NCI-H1694 (cell line): ENCODE results near the gene PKP3.
"Not testable (repeated sequence)": the region's sequence is repeated elsewhere in the genome, so short reads cannot be mapped to it uniquely, and the experiment has no call there.

ENCODE experiments used
- DNase-seq: peaks from one replicate; lab custom pipeline; 2025; lab: John Stamatoyannopoulos, UW

PKP3 gene

GRCh38 chr11:394034-394857 lies at the start of gene PKP3:
Gene PKP3, plus strand, starts transcription at chr11:394209. Its CDS starts 84 bp downstream, at chr11:394293.
- no peak for DNase-seq

DNA sequence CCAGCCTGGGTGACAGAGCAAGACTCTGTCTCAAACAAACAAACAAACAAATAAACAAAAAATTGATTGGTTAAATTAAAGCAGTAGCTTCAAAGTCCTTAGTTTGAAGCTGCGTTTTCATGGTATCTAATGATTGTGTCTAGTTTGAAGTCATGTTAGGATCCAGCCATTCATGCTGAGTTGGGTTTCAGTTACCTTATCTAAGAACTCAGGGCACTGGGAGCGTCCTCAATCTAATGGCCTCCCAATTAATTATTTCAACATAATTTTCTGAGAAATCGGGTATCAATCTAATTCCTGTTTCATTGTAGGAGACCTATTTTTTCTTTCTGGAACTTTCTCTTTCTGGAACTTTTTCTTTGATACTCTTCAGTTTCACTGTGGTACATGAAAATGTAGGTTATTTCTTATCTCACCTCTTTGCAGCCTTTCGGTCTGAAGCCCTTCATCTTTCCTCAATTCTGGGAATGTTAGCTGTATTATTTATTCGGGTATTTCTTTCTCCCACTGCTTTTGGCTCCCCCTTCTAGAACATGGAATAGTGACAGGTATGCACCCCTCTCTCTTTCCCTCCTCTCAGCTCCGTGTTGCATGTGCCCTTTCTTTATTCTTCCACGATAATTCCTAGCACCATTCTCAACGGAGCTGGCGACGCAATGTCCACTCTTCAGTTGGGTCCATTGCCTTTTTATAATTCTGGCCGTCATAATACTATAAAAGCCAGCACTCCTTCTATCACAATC lies 49.0 kb upstream of the PKP3 start:
- DNase-seq: no peak

GRCh38 chr11:346529-346928 lies 47.5 kb upstream of the PKP3 start:
- DNase-seq: no peak

- DNase-seq: not testable (repeated sequence)
Observed at GRCh38 chr11:349270-349954, 44.6 kb upstream of the PKP3 start.

DNA sequence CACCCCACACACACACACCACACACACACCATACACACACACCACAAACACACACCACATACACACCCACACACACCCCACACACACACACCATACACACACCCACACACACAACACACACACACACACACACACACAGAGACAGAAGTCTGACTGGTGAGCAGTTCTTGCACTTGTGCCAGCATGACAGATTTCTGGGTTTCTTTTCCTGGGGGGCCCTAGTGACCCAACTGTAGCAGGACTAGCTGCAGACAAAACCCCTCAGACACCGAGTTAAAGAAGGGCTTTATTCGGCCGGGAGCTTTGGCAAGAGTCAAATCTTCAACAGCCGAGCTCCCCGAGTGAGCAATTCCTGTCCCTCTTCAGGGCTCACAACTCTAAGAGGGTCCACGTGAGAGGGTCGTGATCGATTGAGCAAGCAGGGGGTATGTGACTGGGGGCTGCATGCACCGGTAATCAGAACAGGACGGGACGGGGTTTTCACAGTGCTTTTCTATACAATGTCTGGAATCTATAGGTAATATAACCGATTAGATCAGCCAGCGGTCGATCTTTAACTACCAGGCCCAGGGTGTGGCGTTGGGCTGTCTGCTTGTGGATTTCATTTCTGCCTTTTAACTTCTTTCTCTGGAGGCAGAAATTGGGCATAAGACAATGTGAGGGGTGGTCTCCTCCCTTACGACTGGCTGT lies 43.8 kb upstream of the PKP3 start:
- not testable (repeated sequence) for DNase-seq

GRCh38 chr11:350723-351255 lies 43.2 kb upstream of the PKP3 start:
- DNase-seq: no peak

GRCh38 chr11:351411-351810 lies 42.6 kb upstream of the PKP3 start:
- no peak for DNase-seq

DNA sequence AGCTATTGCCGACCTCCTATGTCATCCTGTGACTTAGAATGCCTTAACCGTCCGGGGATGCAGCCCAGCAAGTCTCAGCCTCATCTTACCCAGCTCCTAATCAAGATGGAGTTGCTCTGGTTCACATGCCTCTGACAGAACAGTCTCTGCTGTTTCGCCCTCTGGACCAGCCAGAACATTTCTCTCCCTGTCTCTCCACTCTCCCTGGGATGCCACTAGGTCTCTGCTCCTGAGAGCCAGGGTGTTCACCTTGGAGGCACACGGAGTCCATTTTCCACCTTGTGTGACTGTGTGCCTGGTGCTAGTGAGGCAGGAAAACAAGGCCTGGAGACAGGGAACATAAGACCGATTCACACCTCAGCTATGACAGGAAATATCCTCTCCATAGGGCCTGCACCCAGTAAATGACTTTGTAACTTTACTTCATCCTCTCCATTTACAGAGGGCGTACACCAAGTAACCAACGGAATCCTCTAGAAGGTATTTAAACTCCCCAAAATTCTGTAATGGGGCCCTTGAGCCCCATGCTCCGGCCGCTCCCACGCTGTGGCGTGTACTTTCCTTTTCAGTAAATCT lies 41.5 kb upstream of the PKP3 start:
- DNase-seq: no peak

DNA sequence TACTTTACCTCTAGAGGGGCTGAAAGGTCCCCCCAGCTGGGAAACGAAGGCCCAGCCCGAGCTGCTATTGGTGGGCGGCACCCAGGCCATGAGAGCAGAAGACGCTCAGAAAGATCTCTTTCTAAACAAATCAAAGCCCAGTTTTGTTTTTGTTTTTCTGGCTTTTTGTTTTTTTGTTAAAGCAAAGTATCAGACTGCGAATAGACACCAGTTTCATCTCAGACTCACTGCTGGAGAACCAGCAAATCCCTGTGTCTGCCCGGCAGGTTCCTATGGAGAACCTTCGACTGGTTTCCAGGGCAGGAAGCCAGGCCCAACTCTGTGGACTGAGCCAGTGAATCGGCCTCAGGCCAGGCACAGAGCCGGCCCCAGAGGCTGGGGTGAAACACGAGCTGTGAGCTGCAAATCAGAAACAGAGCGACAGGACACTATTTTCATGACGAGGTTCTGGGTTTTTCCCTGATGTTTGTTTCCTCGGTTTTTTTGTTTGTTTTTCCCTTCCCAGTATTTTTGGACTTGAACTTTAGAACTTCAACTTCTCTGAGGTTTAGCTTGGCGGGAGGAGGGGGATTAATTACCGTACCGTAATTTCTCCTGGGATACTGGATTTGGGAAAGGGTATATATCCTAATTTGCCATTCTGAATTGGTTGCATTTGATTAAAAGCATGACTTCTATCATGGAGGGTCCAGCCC lies 40.7 kb upstream of the PKP3 start:
- no peak for DNase-seq

GRCh38 chr11:355581-356458 lies 38.2 kb upstream of the PKP3 start:
- peak; percentile 55 for DNase-seq

- DNase-seq: no peak
Observed at GRCh38 chr11:356610-357009, 37.4 kb upstream of the PKP3 start.

- no peak for DNase-seq
Observed at GRCh38 chr11:357582-357981, 36.4 kb upstream of the PKP3 start.

DNA sequence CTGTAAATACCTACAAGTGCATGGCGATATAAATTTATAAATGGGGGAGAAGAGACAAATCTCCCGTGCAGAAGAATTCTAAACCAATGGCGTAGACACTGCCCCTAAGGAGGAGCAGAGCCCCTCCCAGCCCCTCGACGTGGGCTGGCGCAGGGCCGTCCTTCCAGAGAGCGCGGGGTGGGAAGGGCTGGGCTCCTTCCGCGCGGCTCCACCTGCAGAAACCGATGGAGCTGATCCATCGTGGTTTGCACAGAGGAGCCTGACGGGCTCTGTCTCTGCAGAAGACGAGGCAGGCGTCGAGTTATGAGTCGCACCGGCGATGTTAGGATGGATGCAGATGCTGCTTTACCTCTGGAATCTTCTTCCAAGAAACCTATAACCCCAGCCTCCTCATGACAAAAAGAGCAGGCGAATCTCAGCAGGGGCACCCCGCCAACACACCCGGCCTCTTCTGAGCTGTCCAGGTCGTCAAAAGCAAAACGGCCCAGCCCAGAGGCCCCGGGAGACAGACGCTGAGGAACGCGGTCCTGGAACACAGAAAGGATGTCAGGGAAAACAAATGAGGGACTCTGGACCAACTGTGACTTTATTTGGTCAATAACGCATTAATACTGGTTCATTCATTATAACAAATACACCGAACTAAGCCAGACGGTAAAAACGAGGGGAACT lies 35.7 kb upstream of the PKP3 start:
- no peak for DNase-seq

- no peak for DNase-seq
Observed at GRCh38 chr11:359181-359714, 34.8 kb upstream of the PKP3 start.

- no peak for DNase-seq
Observed at GRCh38 chr11:360326-361280, 33.4 kb upstream of the PKP3 start.

- DNase-seq: no peak
Observed at GRCh38 chr11:362642-363442, 31.2 kb upstream of the PKP3 start.

- not testable (repeated sequence) for DNase-seq
Observed at GRCh38 chr11:363443-363805, 30.6 kb upstream of the PKP3 start.
